Left colon (tissue), 2 donors: ENCODE measurements around the gene PHF20. TPM values are rescaled to one million over a fixed set of nuclear protein-coding genes. Genes with fewer than 3 reads are reported as not detected.
"Not testable (repeated sequence)": the region's sequence is repeated elsewhere in the genome, so short reads cannot be mapped to it uniquely, and the experiment has no call there.

Experiments
- ATAC-seq: fragments of 200-7000 bp; cut with Tn5 transposase; one replicate; pipeline ENCODE4 v1.9.1; 2020; ENCODE audit warnings: mild to moderate bottlenecking, moderate library complexity
- DNase-seq, 2 donors: peaks; one replicate each; pipeline ENCODE4 v3.0.0-alpha.2; 2020
- intact Hi-C, 2 donors: fragments of 100-400 bp; cut with DNase I in 1 of 2; cut with micrococcal nuclease in 1 of 2; formaldehyde crosslinking; loops; one replicate each; pipeline versions ENCODE4 v1.11.2 to v1.14.0; 2022; cut with DNase I, micrococcal nuclease
- long read RNA-seq: library from polyadenylated mRNA; unstranded; transcript quantifications from one replicate; pipeline ENCODE4 v2.0.0, GENCODE V29; 2021
- total RNA-seq, 2 donors: library from RNA; stranded (reverse); fragmentation: NEBNext Ultra II Directional; extraction: Animal tissue kit (Norgen Biotek cat#: 25700); gene quantifications; one replicate each; pipeline ENCODE4 v1.2.1, GENCODE V29; 2021
- donor health status: DM: no; HTN: no; CAD: no.
- donor health status: DM: yes; HTN: yes; CAD: no.

PHF20 gene
- total RNA-seq = 10 to 100 TPM; 21.9 to 25.4 TPM
- long read RNA-seq, partial matches to known transcripts = 15 of 26 reads
- long read RNA-seq, other reads (novel, unspliced or antisense) = 10 of 26 reads

- intact Hi-C loops = no loop called here
- DNase-seq = peak; percentile 99 to 100
Measured at GRCh38 chr20:35771689-35772562, at the start of gene PHF20. Gene PHF20 (plus strand): TSS chr20:35772015. CDS start chr20:35801523, 29,508 bp downstream.

DNA sequence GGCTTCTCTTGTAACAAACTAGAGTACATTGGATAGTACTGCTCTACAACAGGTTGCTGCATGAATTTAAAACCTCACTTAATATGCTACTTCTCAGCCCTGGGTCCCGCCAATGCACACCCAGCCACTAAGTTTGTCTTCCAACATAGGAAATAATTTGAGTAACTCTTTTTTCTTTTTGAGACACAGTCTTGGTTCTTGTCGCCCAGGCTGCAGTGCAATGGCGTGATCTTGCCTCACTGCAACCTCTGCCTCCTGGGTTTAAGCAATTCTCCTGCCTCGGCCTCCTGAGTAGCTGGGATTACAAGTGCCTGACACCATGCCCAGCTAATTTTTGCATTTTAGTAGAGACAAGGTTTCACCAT lies 48.6 kb upstream of the PHF20 start:
- DNase-seq, intact Hi-C loops, ATAC-seq: not testable (repeated sequence)

More at GRCh38 chr20:35771689-35772562, at the start of gene PHF20:
- peak; percentile 91 for ATAC-seq

GRCh38 chr20:35723652-35724320 lies 48.0 kb upstream of the PHF20 start:
- DNase-seq, intact Hi-C loops, ATAC-seq: not testable (repeated sequence)

DNA sequence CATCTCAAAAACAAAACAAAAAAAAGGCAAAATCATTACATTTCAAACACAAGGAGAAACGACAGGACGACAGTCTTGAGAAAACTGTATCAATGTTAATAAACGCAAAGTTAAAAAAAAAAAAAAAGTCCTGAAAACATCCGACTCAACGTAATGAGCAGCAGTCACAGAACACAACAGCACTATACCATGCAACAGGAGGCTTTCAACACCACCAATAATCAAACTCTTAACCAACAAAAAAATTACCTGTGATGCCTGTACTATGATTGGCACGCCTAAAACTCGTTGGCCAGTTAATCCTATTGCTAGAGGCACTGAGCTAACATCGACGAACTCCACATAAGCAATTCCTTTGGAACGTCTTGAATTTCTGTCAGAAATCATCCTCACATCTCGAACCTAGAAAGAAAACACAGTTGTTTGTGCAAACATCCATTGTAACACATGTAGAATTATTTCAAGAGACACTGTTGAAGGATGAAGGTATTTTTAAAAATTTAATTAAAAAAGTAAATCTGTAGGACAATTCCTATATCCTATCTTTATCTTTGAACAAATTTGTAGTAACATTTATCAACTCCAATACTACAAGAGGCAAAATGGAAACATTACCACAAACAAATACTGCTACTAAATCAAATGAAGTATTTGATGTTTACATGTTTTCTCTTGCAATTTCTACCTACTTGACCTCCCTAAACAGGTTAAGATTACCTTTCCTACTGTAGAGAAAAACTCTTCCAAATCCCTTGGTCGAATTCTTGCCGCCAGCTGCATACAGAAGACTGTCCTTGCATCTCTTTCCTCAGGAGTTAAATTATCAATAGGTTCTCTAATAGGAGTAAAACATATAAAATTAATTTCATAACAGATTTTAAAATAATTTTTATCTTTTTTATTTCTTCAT lies 47.2 kb upstream of the PHF20 start:
- ATAC-seq = no peak
- no peak for DNase-seq
- intact Hi-C loops = no loop called here

- no peak for ATAC-seq
- intact Hi-C loops = no loop called here
- no peak for DNase-seq
Measured at GRCh38 chr20:35726842-35727711, 44.7 kb upstream of the PHF20 start.

DNA sequence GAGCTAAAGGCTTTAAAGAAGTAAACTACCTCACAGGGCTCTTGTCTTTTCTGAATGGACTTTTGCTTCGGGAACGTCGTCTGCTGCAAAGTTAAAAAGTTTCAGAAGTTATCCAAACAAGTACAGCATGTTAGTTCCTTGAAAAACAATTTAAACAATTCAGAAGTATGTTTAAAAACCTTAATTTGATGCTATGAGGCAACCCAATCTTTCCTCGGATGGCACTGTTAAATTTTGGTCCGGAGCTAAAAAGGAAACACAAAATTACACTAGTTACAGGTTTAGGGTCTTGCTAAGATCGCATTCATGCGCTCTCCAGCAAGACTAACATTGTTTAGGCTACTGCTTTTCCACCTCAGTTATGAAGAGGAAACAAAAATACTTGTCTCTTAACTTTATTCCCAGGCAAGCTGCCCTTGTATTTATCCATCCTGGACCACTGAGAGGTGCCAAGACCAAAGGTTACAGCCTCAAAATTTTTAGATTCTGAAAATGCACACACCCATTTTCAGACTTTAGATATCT lies 42.5 kb upstream of the PHF20 start:
- intact Hi-C loops = no loop called here
- DNase-seq (no peak), ATAC-seq (no peak)

DNA sequence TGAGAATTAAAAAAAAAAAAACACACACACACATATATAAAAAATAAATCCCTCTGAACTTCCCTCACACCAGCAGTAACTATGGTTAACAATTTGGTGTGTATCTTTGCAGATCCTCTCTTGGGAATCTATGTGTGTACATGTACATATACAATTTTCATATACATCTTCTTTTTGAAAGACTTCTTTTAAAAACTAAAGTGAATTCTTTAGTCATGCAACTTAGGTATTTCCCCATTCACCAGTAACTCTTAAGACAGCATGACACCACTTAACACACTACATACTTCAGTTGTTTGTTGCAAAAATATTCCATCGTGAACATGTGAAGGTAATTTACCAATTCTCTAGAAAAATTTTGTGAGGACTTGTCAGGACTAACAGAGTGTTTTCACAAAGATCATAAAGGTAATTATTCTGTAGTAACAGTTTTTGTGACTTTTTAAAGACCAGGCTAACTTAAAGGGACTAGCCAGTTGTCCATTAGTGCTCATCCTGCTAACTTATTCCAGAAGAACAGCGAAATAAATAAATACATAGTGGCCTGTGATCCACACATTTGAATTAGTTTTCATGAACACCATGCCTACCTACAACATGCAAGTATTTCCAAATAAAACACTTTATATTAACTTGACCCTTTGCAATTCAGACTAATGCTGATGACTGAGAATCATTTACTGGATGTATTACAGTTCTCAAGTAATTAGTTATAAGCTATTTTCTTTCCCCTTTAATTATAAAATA lies 41.8 kb upstream of the PHF20 start:
- no peak for ATAC-seq
- DNase-seq = no peak
- intact Hi-C loops = no loop called here

GRCh38 chr20:35730583-35731468 lies 41.0 kb upstream of the PHF20 start:
- no peak for ATAC-seq
- intact Hi-C loops = no loop called here

GRCh38 chr20:35731469-35731788 lies 40.4 kb upstream of the PHF20 start:
- intact Hi-C loops = no loop called here
- ATAC-seq = no peak
- DNase-seq = no peak

More at GRCh38 chr20:35730583-35731468, 41.0 kb upstream of the PHF20 start:
- DNase-seq = no peak

DNA sequence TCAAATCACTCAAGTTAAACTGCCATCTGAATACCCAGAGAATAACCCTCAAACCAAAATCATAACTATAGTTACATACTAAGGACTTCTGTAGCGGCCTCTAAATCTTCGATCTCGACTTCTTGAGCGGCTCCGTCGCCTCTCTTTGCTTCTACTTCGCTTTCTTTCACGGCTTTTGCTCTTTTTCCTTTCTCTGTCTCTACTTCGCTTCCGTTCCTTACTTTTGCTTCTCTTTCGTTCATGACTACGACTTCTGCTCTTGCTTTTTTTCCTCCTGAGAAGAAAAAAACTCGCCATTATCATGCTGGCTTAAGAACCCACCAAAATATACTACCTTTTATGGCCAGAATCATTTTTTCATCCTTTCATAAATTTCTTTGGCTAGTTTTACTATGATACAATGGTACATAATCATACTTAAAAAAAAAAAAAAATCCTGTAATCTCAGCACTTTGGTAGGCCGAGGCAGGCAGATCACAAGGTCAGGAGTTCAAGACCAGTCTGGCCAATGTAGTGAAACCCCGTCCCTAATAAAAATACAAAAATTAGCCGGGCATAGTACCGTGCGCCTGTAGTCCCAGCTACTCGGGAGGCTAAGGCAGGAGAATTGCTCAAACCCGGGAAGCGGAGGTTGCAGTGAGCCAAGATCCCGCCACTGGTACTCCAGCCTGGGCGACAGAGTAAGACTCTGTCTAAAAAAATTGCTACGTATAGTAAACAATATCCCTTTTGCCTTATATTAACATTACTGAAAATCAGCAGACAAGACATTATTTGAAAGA lies 39.8 kb upstream of the PHF20 start:
- ATAC-seq = no peak
- intact Hi-C loops = no loop called here
- DNase-seq = no peak

- ATAC-seq = no peak
- intact Hi-C loops = no loop called here
- no peak for DNase-seq
Measured at GRCh38 chr20:35732644-35732982, 39.2 kb upstream of the PHF20 start.

- intact Hi-C loops = no loop called here
- DNase-seq (no peak), ATAC-seq (no peak)
Measured at GRCh38 chr20:35734374-35734773, 37.4 kb upstream of the PHF20 start.

DNA sequence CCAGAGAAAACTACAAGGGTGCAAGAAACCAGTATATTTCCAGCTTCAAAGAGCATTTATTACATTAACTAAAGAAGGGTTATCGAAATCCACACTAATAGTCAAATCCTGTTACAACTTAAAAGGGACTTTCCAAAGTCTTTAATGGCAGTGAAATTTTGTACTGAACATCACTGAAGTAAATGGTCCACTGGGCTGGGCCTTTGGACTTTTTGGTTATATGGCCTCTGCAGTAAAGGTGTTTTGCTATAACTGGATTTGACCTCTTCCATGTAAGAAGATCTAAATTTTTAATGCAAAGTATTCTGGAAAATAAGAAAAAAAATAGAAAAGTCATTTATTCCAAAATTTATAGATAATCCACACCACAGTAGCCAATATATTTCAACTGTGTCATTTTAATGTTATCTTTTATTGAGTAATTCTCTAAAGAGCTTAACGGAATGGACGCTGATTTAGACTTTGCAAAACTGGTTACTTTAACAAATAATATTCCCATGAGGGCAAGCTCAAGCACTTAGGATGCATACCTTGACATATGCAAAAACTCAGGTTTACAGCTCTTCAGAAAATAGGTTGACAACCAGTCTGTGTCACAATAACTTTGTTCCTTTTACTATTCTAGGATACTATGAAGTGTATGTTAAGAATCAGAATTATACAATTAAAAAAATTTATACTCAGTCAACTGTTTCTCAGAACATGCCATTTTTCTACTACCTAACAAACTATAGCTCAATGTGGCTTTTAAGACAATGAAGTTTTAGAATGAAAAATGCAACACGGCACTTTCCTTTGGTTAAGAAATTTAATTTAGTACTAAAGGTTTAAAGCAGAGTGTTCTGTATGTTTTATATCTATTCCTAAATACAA lies 36.8 kb upstream of the PHF20 start:
- ATAC-seq (no peak), DNase-seq (no peak)
- intact Hi-C loops = no loop called here

DNA sequence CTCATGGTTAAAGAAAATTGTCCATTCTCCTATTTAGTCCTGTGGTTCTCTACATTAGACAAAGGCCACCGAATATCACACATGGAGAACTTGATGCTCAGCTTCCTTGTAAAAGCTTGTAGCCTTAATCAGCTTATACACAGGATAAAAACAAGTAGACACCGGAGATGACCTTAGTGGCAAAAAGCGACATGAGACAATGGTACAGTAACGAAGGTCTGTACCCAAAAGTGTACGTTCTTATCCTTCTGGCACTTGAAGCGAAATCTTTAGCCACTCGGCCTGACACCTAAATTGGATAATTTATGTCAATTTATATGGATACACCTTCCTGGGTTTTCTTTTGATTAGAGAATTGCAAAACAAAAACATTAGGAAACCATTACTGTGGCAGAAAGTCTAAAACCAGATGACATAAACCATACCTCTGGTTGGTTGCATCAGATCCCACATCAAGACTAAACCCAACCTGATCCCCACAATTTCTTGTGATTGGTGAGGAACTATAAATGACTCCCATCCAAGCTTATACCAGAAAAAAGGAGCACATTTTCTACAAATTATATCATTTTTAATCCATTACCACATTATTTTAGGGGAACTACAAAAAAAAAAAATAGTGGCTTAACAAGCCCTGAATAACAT lies 35.9 kb upstream of the PHF20 start:
- ATAC-seq (no peak), DNase-seq (no peak)
- intact Hi-C loops = no loop called here
